NCI-H748 (cell line): ENCODE results near the gene TP53TG5.
A peak's percentile ranks its signal among the peaks of the same experiment; 100 is the strongest.

ENCODE experiments used
- DNase-seq: peaks from one replicate; lab custom pipeline; 2025; ENCODE audit not compliant: unreplicated experiment; lab: John Stamatoyannopoulos, UW

TP53TG5 gene

DNA sequence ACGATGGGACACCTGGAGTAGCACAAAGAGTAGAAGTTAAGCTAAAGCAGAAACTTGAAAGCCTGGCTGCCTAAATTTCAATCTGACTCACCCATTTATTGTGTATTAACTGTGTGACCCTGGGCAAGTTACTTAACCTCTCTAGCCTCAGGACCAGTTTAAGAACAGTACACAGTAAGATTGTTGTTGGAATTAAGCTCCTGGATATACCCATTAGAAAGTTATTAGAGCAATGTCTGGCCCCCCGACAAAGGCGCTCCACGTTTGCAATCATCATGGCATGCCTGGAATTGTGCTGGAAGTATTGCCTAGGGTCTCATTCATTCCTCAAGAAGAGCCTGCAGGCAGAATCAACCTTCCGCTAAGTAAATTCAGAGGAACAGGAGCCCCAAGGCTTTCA lies 31.3 kb downstream of the TP53TG5 start:
- DNase-seq: no peak

- DNase-seq: no peak
Measured at GRCh38 chr20:45346291-45346718, 31.8 kb downstream of the TP53TG5 start.

DNA sequence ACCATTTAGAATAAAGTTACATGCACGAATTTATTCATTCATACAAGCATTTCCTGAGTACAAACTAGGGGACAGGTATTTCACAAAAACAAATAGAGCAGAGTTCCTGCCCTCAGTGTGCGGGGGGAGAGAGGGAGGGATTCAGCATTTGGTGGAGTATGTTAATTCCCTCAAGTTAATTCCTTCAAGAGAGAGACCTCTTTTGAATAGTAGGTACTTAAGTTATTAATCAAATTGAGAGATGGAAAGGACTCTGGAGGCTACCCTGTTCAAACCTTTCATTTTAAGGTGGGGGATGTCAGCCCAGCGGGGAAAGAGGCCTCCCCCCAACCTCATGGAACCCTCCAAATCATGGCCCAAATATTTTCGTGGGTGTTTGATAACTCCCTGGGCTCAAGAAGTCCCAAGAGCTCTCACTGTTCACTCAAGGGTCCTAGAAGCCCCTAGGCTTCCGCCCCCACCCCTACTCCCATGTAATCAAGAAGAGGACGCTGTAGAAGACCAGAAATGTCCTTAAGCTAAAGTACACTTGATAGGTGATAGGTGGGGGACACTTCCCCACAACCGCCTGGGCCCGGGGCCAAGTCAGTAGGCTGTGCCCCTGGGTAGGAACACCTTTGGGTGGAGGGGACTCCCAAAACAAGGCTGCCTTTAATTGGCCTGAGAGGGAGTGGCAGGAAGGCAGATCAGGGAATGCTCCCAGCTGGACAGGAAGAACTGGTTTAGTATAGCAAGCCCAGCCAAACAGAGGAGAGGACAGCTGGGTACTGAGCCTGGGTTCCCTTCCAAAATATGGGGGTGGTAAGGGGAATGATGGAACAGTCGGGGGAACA lies 32.8 kb downstream of the TP53TG5 start:
- DNase-seq: peak; percentile 74

GRCh38 chr20:45344168-45344860 lies 33.8 kb downstream of the TP53TG5 start:
- DNase-seq: no peak

DNA sequence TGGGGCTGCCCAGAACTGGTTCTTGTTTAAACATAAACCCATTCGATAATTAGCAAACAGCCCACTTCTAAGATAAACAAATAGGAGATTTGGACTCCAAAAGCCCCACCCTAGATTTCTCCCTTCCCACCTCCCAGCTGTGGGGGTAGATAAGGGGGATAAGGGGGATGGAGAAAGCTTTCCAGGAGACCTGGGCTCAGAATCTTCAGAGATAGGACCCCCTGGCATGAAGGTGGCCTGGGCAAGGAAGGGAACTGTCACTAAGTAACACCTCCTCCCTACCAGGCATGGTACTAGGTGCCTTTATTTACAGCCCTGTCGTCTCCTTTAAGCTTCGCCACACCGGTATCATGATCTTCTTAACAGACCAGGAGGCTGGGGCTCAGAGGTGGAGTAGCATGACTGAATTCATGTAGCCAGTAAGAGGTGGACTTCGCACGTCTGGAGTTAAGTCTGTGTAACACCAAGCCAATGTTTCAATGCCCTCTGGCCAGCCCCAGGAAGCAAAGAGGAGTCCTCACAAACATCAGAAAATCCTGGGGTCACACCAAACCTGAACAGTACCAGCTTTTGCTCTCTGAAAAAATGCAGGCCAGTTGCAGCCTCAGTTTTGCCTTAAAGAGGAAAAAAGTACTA lies 34.5 kb downstream of the TP53TG5 start:
- peak; percentile 95 for DNase-seq

GRCh38 chr20:45342855-45343531 lies 35.1 kb downstream of the TP53TG5 start:
- DNase-seq: peak; percentile 49

- DNase-seq: peak; percentile 41
Measured at GRCh38 chr20:45341939-45342854, 35.9 kb downstream of the TP53TG5 start.

DNA sequence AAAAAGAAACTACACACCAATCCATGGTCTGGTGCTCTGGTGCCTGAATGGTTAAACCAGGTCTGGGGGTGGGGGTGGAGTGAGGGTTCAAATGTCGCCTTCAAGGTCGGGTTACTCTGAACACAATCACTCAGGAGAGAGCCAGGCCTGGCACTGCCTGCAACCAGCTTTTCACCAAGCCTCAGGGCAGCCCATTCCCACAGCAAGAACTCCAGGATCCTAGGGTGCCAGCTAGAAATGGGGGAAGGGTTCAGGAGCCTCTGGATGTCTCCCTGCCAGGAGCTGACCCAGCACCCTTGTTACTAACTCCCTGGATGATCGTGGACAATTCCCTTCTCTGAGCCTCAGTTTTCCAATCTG lies 36.6 kb downstream of the TP53TG5 start:
- DNase-seq: no peak

DNA sequence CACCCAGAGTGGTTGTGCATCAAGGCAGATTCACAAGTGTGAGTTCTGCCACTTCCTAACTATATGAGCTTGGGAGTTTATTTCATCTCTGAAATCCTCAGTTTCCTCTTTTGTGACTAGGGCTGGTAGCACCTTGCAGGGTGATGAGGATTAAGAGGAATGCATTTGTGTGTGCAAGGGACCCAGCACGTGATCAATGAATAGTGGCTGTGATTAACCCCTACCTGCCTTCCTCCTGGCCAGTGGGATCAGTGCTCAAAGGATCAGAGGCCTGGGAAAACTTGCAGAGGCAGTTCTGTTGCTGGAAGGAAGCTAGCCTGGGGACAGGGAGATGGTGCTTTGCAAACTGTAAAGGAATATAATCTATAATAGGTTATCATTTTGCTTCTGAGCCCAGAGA lies 37.2 kb downstream of the TP53TG5 start:
- DNase-seq: no peak

- no peak for DNase-seq
Measured at GRCh38 chr20:45340236-45340847, 37.8 kb downstream of the TP53TG5 start.

DNA sequence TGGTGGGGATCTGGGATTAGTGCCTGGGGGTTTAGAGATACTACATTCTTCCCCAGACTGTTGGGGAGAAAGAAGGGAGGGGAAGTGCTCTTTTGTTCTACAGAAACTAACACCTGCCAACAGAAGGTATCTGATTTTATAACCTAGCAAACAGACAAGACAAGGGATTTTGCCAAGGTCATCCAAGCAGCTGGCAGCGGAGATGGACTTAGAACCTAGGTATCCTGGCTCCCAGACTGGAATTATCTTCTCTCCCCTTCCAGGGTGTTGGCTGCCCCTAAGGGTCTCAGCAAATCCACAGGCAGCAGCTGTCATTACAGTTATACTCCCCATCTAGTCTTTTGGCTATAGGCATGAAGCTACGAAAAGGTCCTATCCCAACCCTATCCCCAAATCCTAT lies 38.3 kb downstream of the TP53TG5 start:
- DNase-seq: peak; percentile 55

DNA sequence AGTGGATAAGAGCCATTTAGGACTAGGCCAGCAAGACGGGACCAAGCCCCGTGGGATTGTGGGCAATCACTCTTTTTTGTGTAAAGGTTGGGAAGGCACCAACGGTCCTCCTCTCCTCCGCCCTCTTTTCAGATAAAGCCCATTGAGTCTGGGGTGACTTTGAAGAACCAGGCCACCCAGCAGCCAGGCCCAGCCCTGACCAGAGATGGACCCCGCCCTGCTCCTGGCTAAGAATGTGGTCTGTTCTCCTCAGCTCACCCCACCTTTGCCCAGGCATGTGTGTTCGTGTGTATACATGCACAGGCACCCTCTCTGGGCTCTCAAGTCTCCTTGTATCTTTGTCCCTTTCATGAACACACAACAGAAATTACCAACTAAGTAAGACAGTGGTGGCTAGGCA lies 39.0 kb downstream of the TP53TG5 start:
- DNase-seq: no peak

GRCh38 chr20:45338121-45339030 lies 39.7 kb downstream of the TP53TG5 start:
- no peak for DNase-seq

DNA sequence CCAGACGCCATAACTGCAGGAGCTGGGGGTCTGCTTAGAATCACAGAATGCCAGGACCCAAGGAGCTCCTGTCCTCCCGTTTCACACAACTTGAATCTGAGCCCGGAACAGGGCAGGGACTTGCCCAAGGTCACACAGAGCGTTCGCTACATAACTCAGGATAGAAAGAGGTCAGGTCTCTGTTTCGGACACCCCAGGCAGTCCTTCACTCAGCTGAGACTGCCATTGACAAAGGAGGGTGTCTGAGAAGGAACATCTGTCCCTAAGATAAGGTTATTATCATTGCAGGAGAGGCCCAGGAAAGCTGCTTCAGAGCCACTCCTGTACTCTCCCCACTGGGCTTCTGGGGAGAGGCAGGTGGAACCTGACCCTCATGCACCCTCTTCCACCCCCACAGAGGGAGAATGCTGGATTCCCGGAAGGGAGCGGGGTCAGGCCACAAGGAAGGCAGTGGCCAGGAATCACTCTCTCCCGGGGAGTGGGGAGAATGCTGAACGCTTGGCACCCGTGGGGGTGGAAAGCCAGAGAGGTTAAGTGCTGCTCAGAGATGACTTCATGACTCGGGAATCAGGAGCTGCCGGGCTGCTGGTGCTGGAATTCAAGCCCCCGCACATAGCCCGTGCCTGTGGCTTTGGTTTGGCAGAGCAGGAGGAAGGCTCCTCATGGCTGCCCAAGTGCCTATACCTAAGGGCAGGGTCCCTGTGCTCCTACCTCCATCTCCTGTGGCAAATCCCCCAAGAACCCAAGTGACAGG lies 40.6 kb downstream of the TP53TG5 start:
- DNase-seq: no peak

DNA sequence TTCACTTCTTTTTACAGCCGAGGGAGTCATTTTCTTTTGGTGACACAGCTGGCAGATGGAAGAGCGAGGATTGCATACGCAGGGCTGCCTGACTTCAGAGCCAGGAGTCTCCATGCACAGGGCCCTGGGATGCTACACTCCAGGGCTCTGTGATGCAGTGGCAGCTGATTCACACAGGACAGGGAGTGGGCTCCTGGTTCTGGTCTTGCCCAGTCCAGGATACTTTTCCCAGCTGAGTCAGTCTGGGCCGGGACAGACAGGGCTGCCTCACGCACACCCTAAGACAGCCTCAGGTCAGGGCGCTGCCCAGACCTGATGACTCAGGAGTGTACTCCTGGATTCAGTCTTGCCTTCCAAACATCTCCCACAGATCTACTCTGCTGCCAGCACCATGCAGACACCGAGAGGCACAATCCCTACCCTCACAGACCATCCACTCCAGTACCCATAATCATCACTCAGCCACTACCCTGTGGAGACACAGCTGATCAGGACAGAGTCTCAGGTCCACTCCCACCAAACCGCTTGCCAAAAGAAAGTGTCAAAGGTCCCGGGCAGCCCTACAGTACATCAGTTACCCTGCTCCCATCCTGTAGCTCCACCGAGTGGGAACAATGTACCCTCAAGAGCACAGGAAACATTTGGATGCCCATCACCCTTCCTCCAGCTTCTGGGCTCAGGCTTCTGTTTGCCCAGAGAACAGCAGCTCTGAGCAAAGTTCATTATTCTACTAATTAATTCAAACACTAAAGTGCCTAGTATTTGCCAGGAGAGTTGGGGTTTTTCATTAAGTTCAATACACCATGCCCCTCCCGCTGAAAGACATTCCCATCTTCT lies 41.4 kb downstream of the TP53TG5 start:
- DNase-seq: no peak

DNA sequence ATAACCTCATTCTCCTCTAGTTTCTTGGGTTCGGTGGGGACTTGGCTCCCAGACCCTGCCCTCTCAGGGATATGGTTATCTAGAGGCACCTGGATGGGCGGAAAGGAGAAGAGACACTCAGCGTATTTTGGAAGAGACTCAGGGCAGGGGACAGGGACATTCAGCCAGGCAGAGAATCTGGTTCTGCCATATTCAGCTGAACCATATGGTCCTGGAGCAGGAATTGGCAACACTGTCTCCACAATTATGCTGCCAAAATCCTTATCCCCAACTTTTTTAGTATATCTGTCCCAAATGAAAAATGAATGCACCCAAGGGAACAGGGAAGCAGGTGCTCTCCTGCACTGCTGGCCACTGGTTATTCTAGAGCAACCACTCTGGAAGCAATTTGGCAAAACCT lies 47.6 kb downstream of the TP53TG5 start:
- DNase-seq: no peak
